ENCODE data around the gene SLC26A4.

Gene SLC26A4

GRCh38 chr7:107661081-107661864 is 645 bp downstream of the SLC26A4 start:
- peak; percentile 3 to 14 (median 6) for DNase-seq

DNA sequence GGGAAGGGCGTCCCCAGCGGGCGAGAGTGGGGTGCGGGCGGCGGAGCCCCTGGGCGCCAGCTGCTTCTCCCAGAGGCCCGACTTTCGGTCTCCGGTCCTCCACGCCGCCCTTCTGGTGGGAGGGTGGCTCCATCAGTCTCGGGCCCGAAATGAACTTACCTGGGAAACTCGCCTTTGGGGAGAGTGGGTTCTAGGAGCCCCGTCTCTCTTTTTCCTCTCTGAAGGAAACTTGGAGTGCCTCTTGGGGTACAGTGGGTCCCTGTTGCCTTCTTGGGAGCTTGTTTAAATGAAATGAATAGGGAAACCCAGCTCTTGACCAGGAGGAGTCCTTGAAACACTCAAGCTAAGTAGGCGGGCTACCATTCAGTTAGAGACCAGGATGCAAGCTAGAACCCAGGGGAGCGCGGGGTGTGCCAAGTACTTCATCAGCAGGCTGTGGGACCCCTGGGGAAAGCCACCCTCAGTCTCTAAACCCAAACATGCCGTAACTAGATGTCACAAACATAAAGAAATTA is 1.3 kb downstream of the SLC26A4 start:
- no peak for DNase-seq

DNA sequence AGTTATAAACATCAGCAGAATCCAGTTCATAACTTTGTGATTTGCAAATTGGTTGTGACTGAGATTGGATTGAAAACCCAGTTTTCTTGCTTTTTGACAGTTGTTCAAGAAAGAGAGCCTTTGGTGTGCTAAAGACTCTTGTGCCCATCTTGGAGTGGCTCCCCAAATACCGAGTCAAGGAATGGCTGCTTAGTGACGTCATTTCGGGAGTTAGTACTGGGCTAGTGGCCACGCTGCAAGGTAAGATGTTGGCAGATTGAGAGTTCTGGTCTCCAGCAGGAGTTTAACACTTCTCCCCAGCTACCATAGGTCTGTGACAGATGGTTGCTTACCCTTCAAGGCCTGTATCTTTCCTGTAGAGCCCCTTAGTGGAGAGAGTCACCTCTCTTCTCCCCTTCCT is 2.6 kb downstream of the SLC26A4 start:
- DNase-seq, result no peak

DNA sequence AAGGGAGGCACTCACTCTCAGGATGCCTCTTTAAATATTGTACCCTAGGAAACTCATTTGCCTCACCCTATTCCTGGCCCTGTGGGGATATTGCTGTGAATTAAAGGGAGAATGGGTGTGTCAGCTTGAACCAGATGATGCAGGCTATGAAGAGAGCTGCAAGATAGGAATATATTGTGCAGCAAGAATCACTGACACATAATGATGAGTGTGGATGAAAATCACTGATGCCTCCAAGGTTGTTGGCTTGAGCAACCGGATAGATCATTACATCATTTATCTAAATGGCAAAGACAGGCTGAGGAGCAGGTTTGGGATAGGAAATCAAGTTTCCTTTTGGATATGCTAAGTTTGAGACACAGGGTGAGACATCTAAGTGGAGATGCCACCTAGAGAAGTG is 6.2 kb downstream of the SLC26A4 start:
- no peak for DNase-seq

- no peak for DNase-seq
These were observed 6.7 kb downstream of the SLC26A4 start for GRCh38 chr7:107667341-107667740.

DNA sequence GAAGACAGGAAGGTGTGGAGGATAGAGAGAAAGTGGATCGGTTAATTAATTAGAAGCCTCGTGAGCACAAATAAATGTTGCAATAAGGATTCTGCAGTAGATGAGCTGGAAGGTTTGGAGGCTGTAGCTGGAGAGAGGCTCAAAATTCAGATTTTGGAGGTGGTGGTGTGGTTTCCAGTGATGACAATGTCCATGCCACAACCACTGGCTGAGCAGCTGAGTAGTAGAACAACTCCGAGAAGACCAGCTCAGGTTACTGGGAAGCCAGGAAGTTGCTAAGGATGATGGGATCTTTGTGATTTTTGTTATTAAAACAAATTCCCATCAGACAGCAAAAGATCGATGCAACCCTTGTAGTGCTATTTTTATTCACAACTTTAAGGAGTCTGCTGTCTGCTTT is 7.7 kb downstream of the SLC26A4 start:
- no peak for DNase-seq

GRCh38 chr7:107672183-107672582 is 11.6 kb downstream of the SLC26A4 start:
- no peak for DNase-seq

DNA sequence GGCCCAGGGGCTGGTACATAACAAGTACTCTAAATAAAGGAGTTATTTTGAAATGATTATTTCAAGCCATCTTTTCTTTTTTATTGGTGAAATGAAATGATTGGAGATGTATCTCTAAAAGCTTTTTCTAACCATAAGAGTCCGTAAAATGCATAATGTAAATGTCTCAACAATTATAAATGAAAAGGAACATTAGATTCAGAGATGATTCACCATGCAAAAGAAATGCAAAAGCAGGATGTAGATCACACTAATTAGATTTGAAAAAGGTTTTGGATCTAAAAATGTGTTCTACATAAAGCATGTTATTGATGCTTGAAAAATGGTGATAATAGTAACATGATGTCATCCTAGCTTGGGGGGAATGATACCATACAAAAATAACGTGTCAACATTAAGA is 15.6 kb downstream of the SLC26A4 start:
- no peak for DNase-seq

DNA sequence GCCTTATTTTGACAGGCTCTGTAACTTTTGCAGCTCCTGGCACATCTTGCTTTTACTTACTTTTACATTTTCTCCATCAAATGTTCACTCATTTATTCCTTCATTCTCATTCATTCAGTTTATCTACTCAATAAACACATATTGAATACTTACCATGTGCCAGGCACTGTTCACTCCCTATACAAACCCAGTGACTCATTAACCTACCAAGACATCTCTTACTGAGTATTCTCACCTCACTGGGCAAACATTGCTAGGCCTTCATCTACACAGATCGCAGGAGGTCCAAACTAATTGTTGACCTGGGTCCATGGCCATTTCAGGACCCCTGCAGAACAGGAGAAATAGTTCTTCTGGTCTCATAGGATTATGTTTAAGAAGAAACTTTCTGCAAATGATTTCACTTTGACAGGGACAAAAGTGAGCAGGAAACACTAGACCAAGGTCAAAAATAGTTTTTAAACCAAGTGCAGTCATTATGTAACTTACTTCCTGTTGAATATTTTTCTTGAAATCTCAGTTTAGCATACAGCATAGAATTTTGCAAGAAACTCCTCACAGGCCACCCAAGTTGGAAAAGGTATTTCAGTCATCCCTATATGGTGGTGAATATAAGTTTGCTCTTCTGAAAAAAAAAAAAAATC is 17.6 kb downstream of the SLC26A4 start:
- no peak for DNase-seq

DNA sequence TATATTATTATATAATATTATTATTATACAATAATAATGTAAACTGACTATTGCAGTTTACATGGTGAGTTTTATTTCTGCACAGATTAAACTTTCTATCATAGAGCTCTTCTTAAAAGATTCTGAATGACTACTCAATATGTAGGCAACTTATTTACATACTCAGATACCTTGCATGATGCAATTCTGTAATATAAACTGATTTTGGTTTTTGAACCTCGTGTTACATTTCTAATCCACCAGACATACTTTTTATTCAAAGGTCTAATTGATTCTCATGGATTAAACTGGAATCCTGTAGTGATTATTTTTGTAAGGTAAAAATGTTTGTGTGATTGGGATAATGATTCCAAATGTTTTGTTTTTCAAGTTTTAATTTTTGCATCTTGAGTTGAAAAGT is 19.9 kb downstream of the SLC26A4 start:
- DNase-seq, result no peak

DNA sequence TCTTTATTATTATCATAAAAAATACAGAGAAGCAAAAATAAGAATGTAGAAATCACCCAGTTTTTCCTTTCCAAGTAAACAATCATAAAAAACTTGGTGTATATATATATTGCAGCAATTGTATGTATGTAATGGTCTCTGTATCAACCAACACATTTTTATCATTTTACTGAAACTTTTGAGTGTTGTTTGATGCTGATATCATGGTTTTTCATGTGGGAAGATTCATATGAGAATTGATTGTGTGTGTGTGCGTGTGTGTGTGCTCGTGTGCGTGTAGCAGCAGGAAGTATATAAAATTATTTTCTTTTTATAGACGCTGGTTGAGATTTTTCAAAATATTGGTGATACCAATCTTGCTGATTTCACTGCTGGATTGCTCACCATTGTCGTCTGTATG is 22.3 kb downstream of the SLC26A4 start:
- DNase-seq, result no peak

GRCh38 chr7:107684287-107684686 is 23.7 kb downstream of the SLC26A4 start:
- DNase-seq, result no peak

DNA sequence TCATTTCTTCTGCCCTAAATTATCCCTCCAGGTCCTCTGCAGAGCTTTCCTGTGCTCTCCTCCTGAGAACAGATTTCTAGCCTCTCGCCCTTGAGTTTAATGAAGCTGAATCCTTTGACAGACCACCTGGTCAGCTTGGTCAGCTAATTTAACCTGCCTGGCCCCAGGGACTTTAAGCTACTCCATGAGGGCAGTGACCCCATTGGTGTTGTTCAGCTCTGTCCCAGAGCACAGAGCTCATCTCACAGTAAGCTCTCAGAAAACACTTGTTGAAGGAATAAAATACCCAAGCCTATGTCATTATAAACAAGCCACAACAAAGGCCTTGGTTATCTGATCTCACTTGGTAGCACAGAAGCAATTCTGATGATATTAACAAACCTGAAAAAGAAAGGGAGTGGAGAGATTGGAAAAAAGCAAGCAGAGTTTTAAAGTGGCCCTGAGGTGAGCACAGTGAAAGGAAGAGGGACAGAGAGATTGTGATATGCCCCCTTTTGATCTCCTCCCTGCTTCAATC is 24.4 kb downstream of the SLC26A4 start:
- no peak for DNase-seq

DNA sequence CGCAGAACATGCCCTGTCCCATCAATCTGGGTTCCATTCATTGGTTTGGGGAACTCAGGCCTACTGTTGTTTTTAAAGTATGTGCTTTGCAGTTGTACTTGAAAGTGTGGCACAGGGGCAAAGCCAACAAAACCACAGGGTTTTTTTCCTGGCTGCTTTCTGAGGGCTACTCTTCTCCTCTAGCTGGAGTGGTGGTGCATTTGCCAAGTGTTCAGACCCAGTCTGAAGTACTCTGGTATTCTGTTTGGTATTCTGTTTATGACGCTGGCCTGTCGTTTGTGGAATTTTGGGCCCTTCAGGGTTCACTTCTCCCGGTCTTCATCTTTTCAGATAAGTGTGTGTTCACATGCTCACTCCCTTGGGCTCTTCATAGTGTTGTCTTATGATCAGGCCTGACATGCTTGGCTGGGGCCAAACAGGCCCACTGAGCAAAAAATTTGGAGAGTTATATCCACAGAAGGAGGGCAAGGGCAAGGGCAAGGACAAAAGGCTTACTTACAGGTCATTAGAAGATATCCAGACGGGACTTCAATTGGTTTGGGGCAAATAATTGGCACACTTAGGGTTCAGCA is 26.3 kb downstream of the SLC26A4 start:
- no peak for DNase-seq

- no peak for DNase-seq
These were observed 27.0 kb downstream of the SLC26A4 start for GRCh38 chr7:107687656-107688055.

- no peak for DNase-seq
These were observed 28.9 kb downstream of the SLC26A4 start for GRCh38 chr7:107689553-107689952.

DNA sequence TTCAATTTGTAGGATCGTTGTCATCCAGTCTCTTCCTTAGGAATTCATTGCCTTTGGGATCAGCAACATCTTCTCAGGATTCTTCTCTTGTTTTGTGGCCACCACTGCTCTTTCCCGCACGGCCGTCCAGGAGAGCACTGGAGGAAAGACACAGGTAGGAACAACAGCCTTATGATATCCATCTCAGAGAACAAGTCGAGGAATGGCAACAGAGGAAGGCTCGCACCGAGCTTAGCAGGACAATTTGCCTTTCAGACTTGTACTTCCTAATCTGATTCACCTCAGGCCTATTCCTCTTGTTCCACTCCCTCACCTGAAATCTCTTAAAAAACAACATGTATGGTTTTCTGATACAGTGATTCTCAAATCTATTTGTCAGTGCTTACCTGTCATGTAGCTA is 29.5 kb downstream of the SLC26A4 start:
- DNase-seq, result no peak

- DNase-seq, result no peak
These were observed 30.0 kb downstream of the SLC26A4 start for GRCh38 chr7:107690611-107691010.

GRCh38 chr7:107691716-107692115 is 31.1 kb downstream of the SLC26A4 start:
- DNase-seq, result no peak

GRCh38 chr7:107692501-107692900 is 31.9 kb downstream of the SLC26A4 start:
- no peak for DNase-seq

- DNase-seq, result no peak
These were observed 32.8 kb downstream of the SLC26A4 start for GRCh38 chr7:107693396-107693795.

- DNase-seq, result no peak
These were observed 33.8 kb downstream of the SLC26A4 start for GRCh38 chr7:107694386-107694785.

DNA sequence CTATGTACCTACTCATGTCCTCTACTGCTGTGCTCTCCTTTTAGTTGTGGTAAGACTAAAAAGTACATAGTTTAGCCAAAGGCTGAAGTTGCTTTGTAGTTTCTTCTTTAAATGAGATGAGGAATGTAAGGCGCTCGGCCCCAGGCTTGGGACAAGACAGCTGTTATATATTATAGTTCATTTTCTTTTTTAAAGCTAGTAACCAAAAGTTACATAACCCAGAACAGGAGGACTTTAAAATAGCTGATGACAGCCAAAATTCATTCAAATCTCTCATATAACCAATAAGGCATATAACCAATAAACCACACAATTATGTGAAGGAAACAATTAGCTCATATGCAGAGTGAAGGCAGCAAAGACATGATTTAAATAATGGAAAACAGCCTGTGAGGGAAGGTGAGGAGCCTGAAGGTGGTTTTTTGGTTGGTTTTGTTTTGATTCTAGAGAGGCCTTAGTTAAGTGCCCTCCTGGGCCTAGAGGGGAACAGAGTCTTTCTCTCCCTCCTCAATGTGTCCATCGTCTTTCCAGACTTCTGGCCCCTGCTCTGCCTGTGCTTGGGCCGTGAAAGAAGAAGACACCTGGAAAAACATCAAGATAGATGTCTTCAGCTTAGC is 35.8 kb downstream of the SLC26A4 start:
- DNase-seq, result no peak

All from activated CD4-positive, CD25-positive, alpha-beta regulatory T cell (primary cell).